NOMO-1 treated with dmso at 0.1 percent for 144 hours (cell line): ENCODE data around the gene SUPT20H.

Experiments used
- DNase-seq: peaks from one replicate; lab custom pipeline; 2025; ENCODE audit not compliant: unreplicated experiment; lab: John Stamatoyannopoulos, UW

SUPT20H gene

DNA sequence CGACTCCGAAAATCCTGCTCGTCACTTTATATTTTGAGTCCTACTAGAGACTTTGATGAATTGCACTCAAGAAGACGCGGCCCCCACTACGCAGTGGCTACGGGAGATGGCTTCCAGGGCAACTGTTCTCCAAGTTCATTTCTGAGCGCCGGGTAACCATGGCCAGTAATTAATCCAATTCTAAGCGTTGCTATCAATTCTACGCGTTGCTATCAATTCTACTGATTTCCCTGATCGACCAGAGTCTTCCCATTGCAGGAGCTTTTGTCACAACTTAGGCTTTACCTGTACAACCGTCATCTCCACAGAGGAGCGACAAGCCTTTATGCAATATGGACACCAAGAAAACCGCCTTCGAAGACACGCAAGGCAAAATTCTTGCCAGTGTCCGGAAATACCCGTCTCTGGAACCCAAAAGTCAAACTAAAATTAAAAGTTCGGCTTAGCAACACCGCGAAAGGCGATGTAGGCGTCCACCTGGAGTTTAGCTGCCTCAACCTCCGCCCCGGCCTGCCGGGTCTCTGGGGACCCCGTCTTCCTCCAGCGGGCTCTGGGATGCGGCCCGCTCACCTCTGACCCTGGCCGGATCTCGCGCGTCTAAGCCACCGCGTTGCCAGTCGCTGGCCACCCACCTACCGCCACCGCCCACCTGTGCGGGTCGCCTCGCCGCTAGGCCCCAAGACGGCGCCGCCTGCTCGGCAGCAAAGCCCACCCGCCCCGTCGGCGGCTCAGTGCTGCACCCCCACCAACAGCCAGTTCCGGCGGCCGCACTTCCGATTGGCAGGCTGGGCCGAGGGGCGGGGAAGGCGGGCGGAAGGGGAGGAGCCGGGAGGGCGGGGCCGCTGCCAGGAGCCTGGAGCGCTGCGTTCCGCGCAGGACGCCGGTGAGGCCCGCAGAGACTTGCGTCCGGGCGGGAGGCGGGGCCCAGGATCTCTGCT lies at the start of gene SUPT20H:
Gene SUPT20H, minus strand, starts transcription at position 779 of the 938 bp plus-strand sequence. CDS start 8,198 bp downstream, outside the sequence.
- DNase-seq, result peak; percentile 86

DNA sequence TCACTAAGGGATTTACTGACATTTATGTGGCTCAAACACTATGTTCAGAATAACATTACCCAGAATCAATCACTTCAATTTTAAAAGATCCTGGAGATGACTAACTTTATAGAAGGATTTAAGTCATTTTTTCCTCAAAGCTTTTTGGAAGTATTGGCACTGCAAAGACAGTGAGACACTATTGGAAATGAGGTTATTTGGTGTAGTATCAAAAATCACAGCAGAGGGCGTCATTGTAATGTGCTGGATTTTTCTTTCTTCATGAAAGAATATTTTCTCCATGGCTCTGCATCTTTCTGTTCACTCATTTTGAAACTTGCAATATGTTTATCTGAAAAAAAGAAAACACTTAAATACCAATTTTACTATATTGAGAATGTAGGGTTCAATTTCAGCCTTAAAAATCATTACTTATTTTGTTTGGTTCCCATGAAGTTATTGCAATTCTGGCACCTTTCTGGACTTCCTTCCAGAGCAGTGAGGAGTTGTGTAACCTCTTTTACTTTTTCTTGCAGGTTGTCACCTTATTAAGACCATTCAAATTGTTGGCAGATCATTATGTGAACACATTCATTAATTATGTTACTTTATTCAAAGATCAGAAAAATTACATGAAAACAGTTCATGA lies 49.7 kb upstream of the SUPT20H start:
- DNase-seq, result no peak

DNA sequence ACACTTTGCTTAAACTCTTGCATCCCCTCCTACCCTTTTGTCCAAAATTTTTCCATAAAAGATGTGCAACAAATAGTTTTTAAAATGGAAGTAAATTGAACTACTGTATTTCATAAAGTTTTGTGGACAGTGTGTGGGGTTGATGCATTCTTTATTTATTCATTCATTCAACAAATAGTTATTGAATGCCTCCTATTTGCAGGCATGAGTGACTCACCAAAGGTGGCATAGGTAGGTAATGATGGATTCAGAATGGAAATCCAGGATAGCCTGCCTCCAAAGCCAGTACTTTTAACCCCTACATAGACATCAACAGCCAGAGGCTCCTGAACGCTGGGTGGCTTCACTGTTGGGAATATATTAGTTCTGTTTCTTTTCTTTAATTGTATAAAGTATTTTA lies 48.4 kb upstream of the SUPT20H start:
- no peak for DNase-seq

DNA sequence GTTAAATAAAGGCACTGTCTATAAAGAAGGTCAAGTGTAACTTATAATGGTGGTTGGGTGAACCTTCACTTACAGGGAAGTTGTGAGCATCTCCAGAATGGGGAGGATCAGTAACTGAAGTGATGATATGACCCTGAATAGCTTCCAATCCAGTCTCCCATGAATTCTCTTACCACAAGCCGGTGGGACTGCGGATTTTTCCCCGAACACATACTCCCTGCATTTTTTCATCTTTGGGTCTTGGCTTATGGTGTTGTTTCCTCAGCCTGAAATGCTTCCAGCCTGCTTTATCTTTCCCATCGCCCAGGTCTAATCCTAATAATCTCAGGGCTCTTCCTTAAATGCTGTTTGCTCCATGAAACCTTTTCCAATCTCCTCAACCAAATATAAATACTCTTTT lies 48.0 kb upstream of the SUPT20H start:
- DNase-seq, result no peak

DNA sequence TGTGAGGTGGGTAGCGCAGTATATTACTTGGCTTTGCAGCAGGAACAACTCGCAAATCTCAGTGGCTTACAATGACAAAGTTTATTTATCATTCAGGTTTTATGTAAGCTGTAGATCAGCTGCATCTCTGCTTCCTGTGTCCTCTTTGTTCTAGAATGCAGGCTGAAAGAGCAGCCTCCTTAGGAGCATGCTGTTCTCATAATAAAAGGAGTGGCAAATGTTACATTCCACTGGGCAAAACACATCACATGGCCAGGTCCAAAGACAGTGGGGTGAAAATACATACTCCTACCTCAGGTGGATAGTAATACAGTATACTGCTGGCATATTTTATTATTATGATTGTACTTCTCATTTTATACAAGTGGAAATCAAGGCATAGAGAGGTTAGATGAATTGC lies 47.2 kb upstream of the SUPT20H start:
- no peak for DNase-seq

DNA sequence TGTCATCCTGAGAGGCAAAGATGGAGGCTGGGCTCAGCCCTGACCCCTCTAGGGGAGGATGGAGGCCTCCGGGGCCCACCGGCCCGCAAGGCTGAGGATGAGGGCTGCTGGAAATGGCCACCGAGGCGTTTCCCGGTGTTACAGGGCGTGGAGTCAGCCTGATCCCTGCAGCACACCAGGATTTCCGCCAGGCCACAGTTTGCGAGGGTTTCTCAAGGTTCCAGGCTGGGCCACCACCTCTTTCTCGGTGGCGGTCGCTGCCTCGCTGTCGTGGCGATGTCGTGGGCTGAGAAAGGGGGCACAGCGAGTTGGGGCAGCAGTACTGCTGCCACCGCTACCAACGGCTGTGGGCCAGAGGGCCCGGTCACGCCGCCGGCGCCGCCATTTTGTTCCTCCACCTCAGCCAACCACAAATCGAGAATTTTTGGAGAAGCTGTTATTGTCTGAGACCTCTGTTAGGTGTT lies 45.8 kb upstream of the SUPT20H start, which contains the start of gene CSNK1A1L:
Gene CSNK1A1L, minus strand, starts transcription at position 414 of the 464 bp plus-strand sequence. Its CDS starts 408 bp downstream, at position 6.
- no peak for DNase-seq

DNA sequence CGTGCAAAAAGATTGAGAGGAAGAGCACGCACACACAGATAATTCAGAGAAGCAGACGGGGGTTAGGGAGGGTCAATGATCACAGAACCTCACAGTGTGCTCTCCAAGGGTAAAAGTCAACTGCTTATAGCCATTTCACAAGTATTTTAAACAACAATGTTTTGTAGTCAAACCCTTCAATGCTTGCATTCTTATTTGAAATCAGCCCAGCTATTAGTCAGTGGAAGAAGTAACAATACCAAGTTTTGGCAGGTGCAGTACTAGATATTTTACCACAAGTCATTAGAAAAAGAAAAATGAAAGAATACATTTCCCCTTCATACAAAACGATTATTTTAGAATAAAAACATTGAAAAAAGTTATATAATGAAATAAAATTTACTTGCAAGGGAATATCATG lies 43.4 kb upstream of the SUPT20H start:
- DNase-seq, result no peak

DNA sequence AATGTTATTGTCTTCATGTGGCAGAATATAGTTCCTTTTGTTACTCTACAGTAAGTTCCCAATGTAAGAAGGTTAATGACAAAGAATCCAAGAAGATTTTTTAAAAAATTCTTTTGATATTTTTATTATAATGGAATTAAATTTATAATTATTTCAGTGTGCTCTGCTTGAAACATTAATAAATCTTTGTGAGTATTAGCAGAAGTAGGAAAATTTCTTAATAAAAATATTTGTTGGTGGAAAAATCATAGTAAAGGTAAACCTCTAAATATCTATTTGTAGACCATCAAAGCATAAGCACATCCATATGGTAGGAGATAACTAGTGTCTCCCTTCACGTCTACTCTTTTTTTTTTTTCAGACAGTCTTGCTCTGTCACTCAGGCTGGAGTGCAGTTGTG lies 41.7 kb upstream of the SUPT20H start:
- no peak for DNase-seq

DNA sequence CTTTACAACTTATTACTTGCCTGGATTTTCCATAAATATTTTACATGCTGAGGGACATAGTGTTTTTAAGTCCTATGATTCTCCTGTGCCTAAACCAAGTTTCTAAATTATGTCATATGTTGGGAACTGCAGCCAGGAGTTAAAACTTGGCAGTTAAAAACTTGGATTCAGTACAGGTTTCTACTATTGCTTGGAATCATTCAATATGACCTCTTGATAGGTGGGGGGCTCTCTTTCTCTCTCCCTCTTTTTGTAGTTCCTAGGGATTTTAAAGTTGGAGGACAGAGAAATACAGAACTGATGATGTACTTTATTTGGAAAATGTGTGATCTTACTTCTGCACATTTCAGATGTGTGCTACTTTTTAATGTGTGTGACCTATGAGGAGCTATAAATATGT lies 41.2 kb upstream of the SUPT20H start:
- DNase-seq, result no peak

DNA sequence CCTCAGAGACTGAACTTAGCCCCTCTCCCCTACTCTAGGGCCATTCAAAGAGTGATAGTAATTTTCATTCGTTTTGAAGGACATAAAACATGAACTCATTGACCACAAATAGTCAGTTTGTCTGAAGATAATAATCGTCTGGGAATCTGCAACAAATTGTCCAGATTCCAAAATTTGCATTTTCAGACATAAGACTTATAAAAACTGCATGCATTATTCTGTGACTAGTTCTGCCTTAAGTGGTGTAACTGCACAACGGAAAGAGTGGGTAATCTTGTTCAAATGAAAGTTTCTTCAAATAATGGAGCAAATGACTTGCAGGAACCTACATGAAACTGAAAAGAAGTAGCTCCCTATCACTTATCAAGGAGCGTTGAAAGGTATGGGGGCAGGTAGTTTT lies 37.6 kb upstream of the SUPT20H start:
- DNase-seq, result no peak

DNA sequence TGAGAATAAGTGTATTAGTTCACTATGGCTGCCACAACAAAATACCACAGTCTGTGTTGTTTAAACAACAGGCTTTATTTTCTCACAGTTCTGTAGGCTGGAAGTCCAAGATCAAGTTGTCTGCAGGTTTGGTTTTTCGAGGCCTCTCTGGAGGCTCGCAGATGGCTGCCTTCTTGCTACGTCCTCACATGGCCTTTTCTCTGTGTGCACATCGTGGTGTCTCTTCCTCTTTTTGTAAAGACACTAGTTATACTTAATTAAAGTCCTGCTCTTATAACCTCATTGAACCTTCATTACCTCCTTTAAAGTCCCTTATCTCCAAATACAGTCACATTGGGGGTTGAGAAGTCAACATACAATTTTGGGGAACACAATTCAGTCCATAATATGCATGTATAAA lies 35.4 kb upstream of the SUPT20H start:
- no peak for DNase-seq

DNA sequence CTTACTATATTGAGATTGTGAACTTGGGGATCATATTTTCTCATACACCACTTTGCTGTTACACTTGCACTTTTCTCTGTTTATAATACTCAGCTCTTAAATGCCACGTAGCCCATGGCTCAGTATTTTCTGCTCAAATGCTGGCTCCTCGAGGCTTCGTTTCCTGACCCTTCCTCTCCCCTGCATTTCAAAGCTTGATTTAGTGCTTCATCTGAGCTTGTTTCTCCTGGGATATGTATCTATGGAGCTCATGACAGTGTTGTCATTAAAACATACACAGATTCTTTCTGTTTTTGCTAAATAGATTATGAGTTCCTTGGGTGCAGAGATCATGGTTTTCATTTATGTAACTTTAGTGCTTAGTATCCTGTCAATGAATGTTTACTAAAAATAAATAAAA lies 34.6 kb upstream of the SUPT20H start:
- DNase-seq, result no peak

DNA sequence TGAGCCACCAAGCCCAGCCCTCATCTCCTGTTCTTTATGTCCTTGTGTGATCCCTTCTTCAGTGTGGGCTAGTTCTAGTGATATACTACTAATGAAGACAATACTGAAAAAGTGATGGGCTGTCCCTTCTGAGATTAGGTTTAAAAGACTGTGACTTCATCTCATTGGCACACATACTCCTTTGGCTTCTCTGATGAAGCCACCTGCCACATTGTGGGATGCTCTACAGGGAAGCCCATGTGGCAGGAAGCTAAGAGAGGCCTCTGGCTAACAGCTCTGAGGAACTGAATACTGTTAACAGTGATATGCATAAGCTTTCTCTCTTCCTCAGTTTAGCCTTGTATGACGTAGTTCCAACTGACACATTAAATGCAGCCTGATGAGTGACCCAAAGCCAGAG lies 32.3 kb upstream of the SUPT20H start:
- no peak for DNase-seq

DNA sequence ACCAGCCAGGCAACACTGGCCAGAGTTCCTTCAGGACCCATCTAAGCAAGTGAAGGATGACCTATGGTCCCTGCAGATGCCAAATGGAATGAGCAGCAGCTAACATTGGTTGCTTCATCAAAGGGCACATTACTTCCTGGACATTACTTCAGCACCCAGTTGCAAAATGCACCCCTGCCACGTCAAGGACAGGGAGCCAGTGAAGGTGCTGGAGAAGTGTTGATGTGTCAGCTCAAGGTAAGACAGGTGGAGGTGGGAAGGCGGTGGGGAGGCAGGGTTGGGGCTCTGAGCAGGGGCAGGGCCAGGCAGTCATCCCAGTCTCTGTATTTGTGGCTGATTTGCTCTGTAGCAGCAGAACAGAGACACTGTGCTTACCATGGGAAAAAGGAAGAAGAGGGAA lies 31.4 kb upstream of the SUPT20H start:
- DNase-seq, result no peak

DNA sequence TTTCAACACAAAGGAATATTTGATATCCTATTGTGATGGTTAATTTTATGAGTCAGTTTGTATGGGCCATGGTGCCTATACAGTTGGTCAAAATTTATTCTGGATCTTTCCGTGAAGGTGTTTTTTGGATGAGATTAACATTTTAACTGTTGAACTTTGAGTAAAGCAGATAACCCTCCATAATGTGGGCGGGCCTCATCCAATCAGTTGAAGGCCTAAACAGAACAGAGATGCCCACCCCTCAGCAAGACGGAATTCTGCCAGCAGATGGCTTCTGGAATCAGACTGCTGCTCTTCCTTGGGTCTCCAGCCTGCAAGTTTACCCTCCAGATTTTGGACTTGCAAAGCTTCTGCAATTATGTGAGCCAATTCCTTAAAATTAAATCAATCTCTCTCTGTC lies 30.0 kb upstream of the SUPT20H start:
- no peak for DNase-seq

DNA sequence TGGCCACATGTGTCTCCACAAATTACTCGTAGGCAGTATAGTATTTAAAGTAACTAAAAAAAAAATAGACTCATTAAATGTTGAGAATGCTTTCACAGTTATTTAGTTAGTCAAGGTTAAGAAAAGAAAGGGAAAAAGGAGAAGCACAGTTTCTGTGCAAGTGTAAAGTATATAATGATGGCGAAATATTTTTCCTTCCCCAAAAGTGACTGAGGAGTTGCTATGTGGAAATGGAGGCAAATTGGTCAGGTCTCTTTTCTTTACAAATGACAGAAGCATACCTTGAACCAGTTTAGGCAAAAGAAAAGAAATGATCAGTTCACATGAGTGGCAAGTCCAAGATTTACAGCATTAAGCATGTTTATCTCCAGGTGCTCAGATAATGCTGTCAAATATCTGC lies 28.0 kb upstream of the SUPT20H start:
- peak; percentile 43 for DNase-seq

DNA sequence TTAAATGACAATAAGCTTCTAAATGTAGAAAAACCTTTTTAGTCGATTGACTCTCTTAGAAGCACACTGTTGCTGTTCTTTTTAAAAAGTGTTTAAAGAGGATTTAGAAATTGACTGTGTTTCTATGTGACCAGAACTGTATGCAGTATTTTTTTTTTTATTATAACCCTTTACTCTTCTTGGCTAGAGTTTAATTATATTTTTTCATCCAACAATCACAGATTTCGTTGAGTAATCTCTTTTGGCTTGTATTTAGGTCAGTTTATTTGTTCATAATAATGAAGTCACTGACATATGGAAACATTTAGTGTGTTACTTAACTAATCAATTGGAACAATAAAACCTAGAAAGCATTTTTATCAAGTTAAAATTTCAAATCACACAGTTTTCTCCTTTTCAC lies 26.1 kb upstream of the SUPT20H start:
- no peak for DNase-seq

DNA sequence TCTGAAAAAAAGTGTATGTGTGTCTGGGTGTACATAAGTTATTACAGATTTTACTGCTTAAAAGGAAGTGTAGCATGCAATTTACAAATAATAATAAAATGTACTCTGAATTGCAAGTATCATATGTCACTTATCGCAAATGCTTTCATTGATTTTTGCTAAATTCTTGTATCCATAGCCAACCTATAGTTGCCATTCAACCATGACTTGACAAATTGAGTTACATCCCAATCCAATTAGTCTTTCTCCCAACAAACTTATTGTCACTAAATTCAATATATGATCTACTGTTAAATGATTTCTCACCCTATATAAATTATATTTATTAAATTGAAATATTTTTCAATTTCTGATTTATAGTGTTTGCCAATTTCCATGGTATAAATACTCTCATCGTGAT lies 17.3 kb upstream of the SUPT20H start:
- no peak for DNase-seq

DNA sequence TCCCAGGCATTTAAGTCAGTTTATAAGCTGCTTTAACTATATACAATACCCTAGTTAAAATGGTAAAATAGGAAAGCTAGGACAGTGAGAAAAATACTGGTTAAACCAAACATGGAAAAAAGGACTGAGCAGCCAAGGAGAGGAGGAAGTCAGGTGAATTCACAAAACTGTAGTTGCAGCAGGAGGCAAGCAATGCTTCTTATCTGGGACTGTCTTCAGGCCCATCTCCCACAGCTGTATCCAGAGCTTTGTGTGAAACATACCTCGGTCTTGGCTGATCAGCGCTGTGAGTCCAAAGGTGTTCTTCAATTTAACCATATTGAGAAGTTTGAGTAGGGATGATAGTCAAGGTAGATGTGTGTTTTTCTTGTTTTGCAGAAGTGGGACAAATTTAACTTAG lies 15.7 kb upstream of the SUPT20H start:
- DNase-seq, result no peak

DNA sequence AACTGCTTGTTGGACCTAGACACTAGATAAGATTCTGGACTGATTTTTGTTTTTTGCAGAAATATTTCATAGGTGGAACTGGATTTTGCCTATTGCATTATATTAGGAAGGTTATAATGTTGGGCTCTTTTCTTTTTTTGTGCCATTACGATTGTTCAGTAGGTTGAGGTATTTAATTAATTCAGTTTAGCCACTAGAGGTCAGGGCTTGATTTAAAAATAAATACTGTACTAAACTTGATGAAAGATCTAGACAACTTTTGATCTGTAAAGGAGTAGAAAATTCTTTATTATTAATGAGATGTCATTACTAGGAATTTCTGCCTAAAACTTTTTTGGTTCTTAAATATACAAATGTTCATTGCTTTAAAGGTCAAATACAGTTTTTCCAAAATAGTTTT lies 15.2 kb upstream of the SUPT20H start:
- no peak for DNase-seq

DNA sequence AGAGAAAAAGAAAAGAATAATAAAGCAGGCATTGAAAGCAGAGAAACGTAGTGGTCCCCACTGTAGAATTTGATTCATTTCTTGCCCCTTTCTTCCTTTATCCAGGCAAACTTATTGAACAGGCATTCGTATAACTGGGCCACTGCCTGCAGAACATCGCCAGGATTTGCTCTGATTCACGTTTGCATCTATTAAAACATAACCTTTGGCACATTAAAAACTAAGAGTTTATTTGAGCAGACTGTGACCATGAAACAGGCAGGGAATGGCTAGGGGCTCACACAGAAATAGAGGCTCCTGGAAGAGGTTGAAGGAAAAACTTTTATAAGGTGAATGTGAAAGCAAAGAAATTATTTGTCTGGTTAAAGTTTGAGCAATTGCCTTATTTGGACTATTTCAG lies 12.5 kb upstream of the SUPT20H start:
- DNase-seq, result no peak

DNA sequence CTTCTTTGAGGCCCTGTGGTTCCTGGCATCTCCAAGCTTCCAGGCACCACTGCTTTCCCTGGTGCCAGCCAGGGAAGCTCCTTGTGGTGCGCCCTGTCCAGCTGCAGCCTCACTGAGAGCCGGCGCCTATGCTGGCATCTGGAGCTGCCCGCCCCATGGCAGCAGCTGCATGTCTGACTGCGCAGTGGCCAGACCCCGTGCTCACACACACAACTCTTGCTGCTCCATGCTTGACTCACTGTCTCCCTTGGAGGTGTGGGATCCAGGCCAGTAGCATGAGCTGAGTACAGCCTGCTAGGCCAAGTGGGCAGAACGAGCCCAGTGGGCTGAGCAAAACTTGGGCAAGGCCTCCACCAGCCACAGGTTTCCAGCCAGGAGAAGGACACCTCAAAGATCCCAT lies 11.5 kb upstream of the SUPT20H start:
- DNase-seq, result no peak
